Kidney (tissue), 14 donors: ENCODE results near the gene SBNO1. TPM values are rescaled to one million over a fixed set of nuclear protein-coding genes. Genes with fewer than 3 reads are reported as not detected.

Experiments
- DNase-seq, 5 donors: peaks; one replicate each; pipeline ENCODE4 v3.0.0-alpha.2; 2013 to 2020
- FAIRE-seq: peaks from 2 replicates; lab custom pipeline; 2012; peaks lifted over from hg19 to GRCh38; lab: Jason Lieb, UNC
- H3K27ac ChIP-seq, 2 donors: one replicate each; pipeline ENCODE4 v1.7.0; 2013; ENCODE audit warnings: low read depth in 2 of 2, low read length in 2 of 2, inconsistent platforms in 1 of 2
- H3K27me3 ChIP-seq: one replicate; pipeline ENCODE4 v1.7.1; 2013; ENCODE audit warnings: low read length, inconsistent platforms; ENCODE audit not compliant: control insufficient read depth, insufficient read depth
- H3K36me3 ChIP-seq, 3 donors: one replicate each; pipeline versions ENCODE4 v1.7.0 to v1.7.1; 2013; ENCODE audit warnings: low read length in 3 of 3, control low read depth in 1 of 3, inconsistent platforms in 1 of 3; ENCODE audit not compliant: insufficient read depth in 3 of 3, control insufficient read depth in 2 of 3
- H3K4me1 ChIP-seq, 3 donors: one replicate each; pipeline versions ENCODE4 v1.7.0 to v1.7.1; 2013; ENCODE audit warnings: low read length in 3 of 3, inconsistent platforms in 1 of 3, low read depth in 1 of 3; ENCODE audit not compliant: control insufficient read depth in 2 of 3, insufficient read depth in 2 of 3
- H3K4me3 ChIP-seq, 3 donors: one replicate each; pipeline versions ENCODE4 v1.7.0 to v1.8.1; 2013; ENCODE audit warnings: low read length in 3 of 3, control low read depth in 1 of 3, inconsistent platforms in 1 of 3
- H3K9ac ChIP-seq, 3 donors: one replicate each; pipeline versions ENCODE4 v1.7.0 to v1.7.1; 2013; ENCODE audit warnings: low read length in 3 of 3, control low read depth in 1 of 3, inconsistent platforms in 1 of 3
- H3K9me3 ChIP-seq, 3 donors: one replicate each; pipeline versions ENCODE4 v1.7.0 to v1.7.1; 2013; ENCODE audit warnings: low read length in 3 of 3, control low read depth in 1 of 3, inconsistent platforms in 1 of 3; ENCODE audit not compliant: control insufficient read depth in 2 of 3, insufficient read depth in 1 of 3
- intact Hi-C: fragments of 100-400 bp; cut with DNase I; formaldehyde crosslinking; loops from one replicate; pipeline ENCODE4 v1.11.1; 2022
- polyA plus RNA-seq: library from polyadenylated mRNA; stranded (reverse); fragments of 350-450 nt; fragmentation: Illumina TruSeq; extraction: RNeasy Lipid Tissue Mini Kit (QIAGEN cat#74804); gene quantifications from one replicate; pipeline ENCODE4 v1.2.3, GENCODE V29; 2014; ENCODE audit warnings: low read depth, low replicate concordance; ENCODE audit not compliant: insufficient read depth
- total RNA-seq: library from RNA; stranded (reverse); fragmentation: NEBNext Ultra II Directional; extraction: Animal tissue kit (Norgen Biotek cat#: 25700); gene quantifications from one replicate; pipeline ENCODE4 v1.2.1, GENCODE V29; 2021
- TF ChIP-seq, protein P1 (sequence below): IDR thresholded peaks from 3 replicates; pipeline ENCODE4 v1.5.1; 2012; ENCODE audit warnings: mild to moderate bottlenecking, moderate library complexity, borderline replicate concordance; ENCODE audit not compliant: insufficient read depth; ENCODE audit errors: extremely low read depth
- donor health status: control.
- donor health status: control.
- donor health status: control.
- donor health status: control.
- donor health status: control.
- donor health status: DM: yes; HTN: yes; CAD: no.
- donor health status: Normal renal cell carcinoma (clear cell type).

The SBNO1 gene
- total and polyA plus RNA-seq, 2 donors from 2014 or later: 4.3 to 32.0 TPM

DNA sequence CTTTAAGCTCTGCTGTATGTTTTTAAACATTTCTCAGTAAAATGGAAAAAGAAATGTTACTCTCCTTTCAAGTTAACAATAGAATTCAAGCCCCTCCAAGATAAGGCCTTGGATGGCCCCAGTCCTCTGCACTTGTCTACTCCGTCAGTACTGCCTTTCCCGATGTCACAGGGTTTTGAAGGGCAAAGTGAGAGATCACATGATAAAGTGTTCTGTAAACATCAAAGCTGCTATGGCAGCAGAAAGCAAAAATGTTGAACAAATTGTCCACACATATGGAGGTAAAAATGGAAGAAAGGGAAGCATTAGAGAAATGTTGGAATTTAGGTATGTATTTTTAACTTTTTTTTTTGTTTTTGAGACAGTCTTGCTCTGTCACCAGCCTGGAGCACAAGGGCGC, 59.5 kb downstream of the SBNO1 start:
- no peaks in the 10 kb centered on the region for H3K4me1 ChIP-seq
- no peaks in the 10 kb centered on the region for H3K27me3 ChIP-seq
- FAIRE-seq: no peak
- intact Hi-C loops: no loop called here
- peaks cover 5 to 53% (median 23%) of the 10 kb centered on the region in 3 donors for H3K36me3 ChIP-seq
- no peak for DNase-seq
- H3K9ac ChIP-seq: no peak overlapping the region
- TF ChIP-seq, protein P1, sequence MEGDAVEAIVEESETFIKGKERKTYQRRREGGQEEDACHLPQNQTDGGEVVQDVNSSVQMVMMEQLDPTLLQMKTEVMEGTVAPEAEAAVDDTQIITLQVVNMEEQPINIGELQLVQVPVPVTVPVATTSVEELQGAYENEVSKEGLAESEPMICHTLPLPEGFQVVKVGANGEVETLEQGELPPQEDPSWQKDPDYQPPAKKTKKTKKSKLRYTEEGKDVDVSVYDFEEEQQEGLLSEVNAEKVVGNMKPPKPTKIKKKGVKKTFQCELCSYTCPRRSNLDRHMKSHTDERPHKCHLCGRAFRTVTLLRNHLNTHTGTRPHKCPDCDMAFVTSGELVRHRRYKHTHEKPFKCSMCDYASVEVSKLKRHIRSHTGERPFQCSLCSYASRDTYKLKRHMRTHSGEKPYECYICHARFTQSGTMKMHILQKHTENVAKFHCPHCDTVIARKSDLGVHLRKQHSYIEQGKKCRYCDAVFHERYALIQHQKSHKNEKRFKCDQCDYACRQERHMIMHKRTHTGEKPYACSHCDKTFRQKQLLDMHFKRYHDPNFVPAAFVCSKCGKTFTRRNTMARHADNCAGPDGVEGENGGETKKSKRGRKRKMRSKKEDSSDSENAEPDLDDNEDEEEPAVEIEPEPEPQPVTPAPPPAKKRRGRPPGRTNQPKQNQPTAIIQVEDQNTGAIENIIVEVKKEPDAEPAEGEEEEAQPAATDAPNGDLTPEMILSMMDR: no peak
- H3K4me3 ChIP-seq: no peak overlapping the region
- no peak overlapping the region for H3K27ac ChIP-seq
- H3K9me3 ChIP-seq: no peaks in the 10 kb centered on the region

DNA sequence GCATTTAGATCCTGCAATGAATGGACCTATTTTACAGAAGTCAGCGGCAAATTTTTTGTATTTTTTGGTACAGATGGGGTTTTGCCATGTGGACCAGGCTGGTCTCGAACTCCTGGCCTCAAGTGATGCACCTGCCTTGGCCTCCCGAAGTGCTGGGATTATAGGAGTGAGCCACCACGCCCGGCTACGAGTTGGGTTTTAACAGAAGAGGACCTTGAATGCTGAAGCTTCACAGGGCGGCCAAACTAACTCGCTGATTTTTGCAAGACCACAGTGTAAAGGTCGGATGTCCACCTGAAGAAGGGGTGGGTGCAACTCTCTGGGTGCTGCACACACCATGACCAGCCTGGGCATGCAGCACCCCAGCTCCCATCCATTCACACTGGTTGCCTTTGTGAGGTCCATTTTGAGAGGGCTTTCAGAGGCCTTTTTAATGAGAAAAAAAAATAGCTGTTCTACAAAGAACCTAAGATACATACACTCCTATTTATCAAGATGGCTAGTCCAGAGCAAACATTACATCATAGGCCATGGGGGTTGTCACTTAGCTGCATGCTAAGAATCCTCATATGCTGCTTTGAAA, 71.4 kb downstream of the SBNO1 start:
- Histone ChIP-seq H3K27me3 (no peaks in the 10 kb centered on the region), H3K4me3 (no peak overlapping the region), H3K9me3 (no peaks in the 10 kb centered on the region), H3K36me3 (peaks cover 2 to 45% (median 28%) of the 10 kb centered on the region in 3 donors), H3K9ac (no peak overlapping the region), H3K27ac (no peak overlapping the region), H3K4me1 (no peaks in the 10 kb centered on the region)
- intact Hi-C loops: no loop called here
- TF ChIP-seq, protein P1: no peak
- FAIRE-seq: no peak
- DNase-seq: no peak

DNA sequence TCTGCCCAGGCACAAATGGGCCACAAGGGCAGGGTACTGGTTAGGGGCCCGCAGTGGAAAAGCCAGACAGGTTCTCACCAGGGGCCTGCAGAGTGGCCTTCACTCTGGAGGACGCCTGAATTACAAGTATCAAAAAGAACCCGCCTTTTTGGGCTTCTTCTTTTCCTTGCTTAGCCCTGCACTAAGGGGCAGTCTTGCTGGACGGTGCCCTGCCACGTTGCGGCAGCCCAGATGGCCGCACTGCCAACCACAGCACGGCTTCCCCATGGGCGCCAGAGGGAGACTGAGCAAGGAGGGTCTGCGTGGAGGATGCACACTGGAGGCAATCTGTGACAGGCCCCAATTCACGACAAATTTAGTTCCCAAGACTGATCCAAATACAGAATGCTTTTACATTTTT, 74.7 kb downstream of the SBNO1 start:
- DNase-seq (no peak), FAIRE-seq (no peak)
- no peaks in the 10 kb centered on the region for H3K4me1 ChIP-seq
- peaks cover 2 to 20% (median 9%) of the 10 kb centered on the region in 3 donors for H3K36me3 ChIP-seq
- H3K9ac ChIP-seq: no peak overlapping the region
- intact Hi-C loops: no loop called here
- no peak overlapping the region for H3K27ac ChIP-seq
- no peaks in the 10 kb centered on the region for H3K9me3 ChIP-seq
- no peak overlapping the region for H3K4me3 ChIP-seq
- no peaks in the 10 kb centered on the region for H3K27me3 ChIP-seq
- TF ChIP-seq, protein P1: no peak

DNA sequence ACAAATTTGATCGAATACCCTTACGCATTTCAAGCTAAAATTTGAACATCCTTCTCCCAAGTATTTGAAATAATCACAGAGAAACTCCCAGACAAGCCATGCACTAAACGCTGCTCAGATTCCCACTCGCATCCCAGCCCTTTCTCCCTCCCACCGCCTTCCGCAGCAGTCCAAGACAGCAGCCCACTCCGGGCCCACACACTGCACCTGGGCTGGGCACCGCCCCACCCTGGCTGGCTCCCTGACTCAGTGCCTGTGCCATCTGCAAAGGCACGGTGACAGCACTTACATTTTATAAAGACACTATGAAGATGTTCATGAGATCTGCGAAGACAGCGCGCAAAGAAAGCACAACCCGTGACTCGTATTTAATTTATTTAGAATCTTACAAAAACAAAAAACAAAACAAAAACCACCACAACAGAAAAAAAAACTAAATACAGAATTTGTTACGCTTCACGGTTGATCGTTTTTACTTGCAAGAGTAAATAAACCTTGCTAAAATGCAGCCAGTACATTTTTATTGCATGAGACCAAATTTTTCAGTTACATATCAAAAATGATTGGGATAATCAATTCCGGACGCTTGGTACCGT, 75.8 kb downstream of the SBNO1 start:
- intact Hi-C loops: no loop called here
- Histone ChIP-seq H3K36me3 (peaks cover 0 to 16% (median 5%) of the 10 kb centered on the region in 3 donors), H3K9ac (no peak overlapping the region), H3K27me3 (no peaks in the 10 kb centered on the region), H3K4me3 (no peak overlapping the region), H3K4me1 (no peaks in the 10 kb centered on the region), H3K27ac (no peak overlapping the region), H3K9me3 (no peaks in the 10 kb centered on the region)
- FAIRE-seq (no peak), DNase-seq (no peak)
- TF ChIP-seq, protein P1: no peak
